Measurements from ENCODE around the gene EHMT2. TPM values are rescaled to one million over a fixed set of nuclear protein-coding genes. Genes with fewer than 3 reads are reported as not detected.

The EHMT2 gene
- polyA plus RNA-seq, 1 donor (not counting 4 experiments of a cell fraction or from before 2014, with no cell fraction given) = 17.7 TPM

- Histone ChIP-seq H3K36me3 (ENCODE audit: control insufficient read depth in 2 of 2, extremely low read depth in 1 of 2, insufficient read depth in 2 of 2, low read length in 2 of 2) (peaks cover 30 to 33% of the 10 kb centered on the region in 2 experiments), H3K4me2 (ENCODE audit: control insufficient read depth, extremely low read depth, insufficient read depth, low read depth, low read length) (no peak overlapping the region), H3K9me1 (ENCODE audit: control insufficient read depth, extremely low read depth, insufficient read depth, low read length) (no peaks in the 10 kb centered on the region), H3K4me3 (ENCODE audit: control insufficient read depth in 2 of 3, extremely low read depth in 1 of 3, insufficient read depth in 2 of 3, low read depth in 1 of 3, low read length in 3 of 3) (no peak overlapping the region), H3K4me1 (ENCODE audit: control insufficient read depth, extremely low read depth, insufficient read depth, low read length) (no peaks in the 10 kb centered on the region), H3K27ac (ENCODE audit: control insufficient read depth, insufficient read depth, low read length) (no peak overlapping the region), H3K27me3 (ENCODE audit: control insufficient read depth, extremely low read depth, insufficient read depth, low read length) (no peaks in the 10 kb centered on the region), H3K79me2 (ENCODE audit: control insufficient read depth, insufficient read depth, low read length) (no peaks in the 10 kb centered on the region), H2AFZ (ENCODE audit: control insufficient read depth, low read length) (no peak overlapping the region), H3K9ac (ENCODE audit: control insufficient read depth, extremely low read depth, insufficient read depth, low read length) (no peak overlapping the region), H4K20me1 (ENCODE audit: control insufficient read depth, extremely low read depth, insufficient read depth, low read length) (no peaks in the 10 kb centered on the region), H3K9me3 (ENCODE audit: control insufficient read depth, low read depth, low read length) (no peaks in the 10 kb centered on the region)
- dilution Hi-C loops (cut with MboI; ENCODE audit: extremely low pct_ligation_motif_present, low sequenced_read_pairs) = no loop called here
- TF ChIP-seq EZH2 (IDR thresholded peaks at IDR 0.05; ENCODE audit: low read length) = no peak
- TF ChIP-seq CTCF (optimal IDR thresholded peaks at IDR 0.05 in 1 of 3, IDR thresholded peaks at IDR 0.05 in 1 of 3, conservative IDR thresholded peaks at IDR 0.05 in 1 of 3; ENCODE audit: extremely low read depth in 1 of 3, insufficient read depth in 2 of 3, low read length in 3 of 3) = no peak
- no peak for DNase-seq (ENCODE audit: low read depth, low spot score)
- no peak for FAIRE-seq
Measured at GRCh38 chr6:31889331-31889972, 8.0 kb downstream of the EHMT2 start.

- no peak overlapping the region for H2AFZ ChIP-seq (ENCODE audit: control insufficient read depth, low read length)
- H3K4me1 ChIP-seq (ENCODE audit: control insufficient read depth, extremely low read depth, insufficient read depth, low read length) = no peaks in the 10 kb centered on the region
- no peak overlapping the region for H3K4me3 ChIP-seq (ENCODE audit: control insufficient read depth in 2 of 3, extremely low read depth in 1 of 3, insufficient read depth in 2 of 3, low read depth in 1 of 3, low read length in 3 of 3)
- no peaks in the 10 kb centered on the region for H3K79me2 ChIP-seq (ENCODE audit: control insufficient read depth, insufficient read depth, low read length)
- no peak overlapping the region for H3K27ac ChIP-seq (ENCODE audit: control insufficient read depth, insufficient read depth, low read length)
- H3K4me2 ChIP-seq (ENCODE audit: control insufficient read depth, extremely low read depth, insufficient read depth, low read depth, low read length) = no peak overlapping the region
- no peak for FAIRE-seq
- dilution Hi-C loops (cut with MboI; ENCODE audit: extremely low pct_ligation_motif_present, low sequenced_read_pairs) = no loop called here
- H3K27me3 ChIP-seq (ENCODE audit: control insufficient read depth, extremely low read depth, insufficient read depth, low read length) = no peaks in the 10 kb centered on the region
- no peak for DNase-seq (ENCODE audit: low read depth, low spot score)
- no peaks in the 10 kb centered on the region for H4K20me1 ChIP-seq (ENCODE audit: control insufficient read depth, extremely low read depth, insufficient read depth, low read length)
- TF ChIP-seq CTCF (optimal IDR thresholded peaks at IDR 0.05 in 1 of 3, IDR thresholded peaks at IDR 0.05 in 1 of 3, conservative IDR thresholded peaks at IDR 0.05 in 1 of 3; ENCODE audit: extremely low read depth in 1 of 3, insufficient read depth in 2 of 3, low read length in 3 of 3) (peak; percentile 60 to 82 (median 77)), EZH2 (IDR thresholded peaks at IDR 0.05; ENCODE audit: low read length) (no peak)
- no peak overlapping the region for H3K9ac ChIP-seq (ENCODE audit: control insufficient read depth, extremely low read depth, insufficient read depth, low read length)
- peaks cover 33 to 36% of the 10 kb centered on the region in 2 experiments for H3K36me3 ChIP-seq (ENCODE audit: control insufficient read depth in 2 of 2, extremely low read depth in 1 of 2, insufficient read depth in 2 of 2, low read length in 2 of 2)
- H3K9me3 ChIP-seq (ENCODE audit: control insufficient read depth, low read depth, low read length) = no peaks in the 10 kb centered on the region
- no peaks in the 10 kb centered on the region for H3K9me1 ChIP-seq (ENCODE audit: control insufficient read depth, extremely low read depth, insufficient read depth, low read length)
Measured at GRCh38 chr6:31888276-31889258, 8.9 kb downstream of the EHMT2 start.
